22Rv1 (cell line): Measurements from ENCODE around the gene EQTN.

Experiments used
- ZFX ChIP-seq: fragments of 450-650 bp; IDR thresholded peaks from 2 replicates; pipeline ENCODE4 v1.6.1; 2017; ENCODE audit warnings: antibody characterized with exemption, borderline replicate concordance
- TF ChIP-seq, protein P1 (sequence below): fragments of 450-650 bp; IDR thresholded peaks from 2 replicates; pipeline ENCODE4 v1.5.1; 2017; ENCODE audit warnings: mild to moderate bottlenecking

DNA sequence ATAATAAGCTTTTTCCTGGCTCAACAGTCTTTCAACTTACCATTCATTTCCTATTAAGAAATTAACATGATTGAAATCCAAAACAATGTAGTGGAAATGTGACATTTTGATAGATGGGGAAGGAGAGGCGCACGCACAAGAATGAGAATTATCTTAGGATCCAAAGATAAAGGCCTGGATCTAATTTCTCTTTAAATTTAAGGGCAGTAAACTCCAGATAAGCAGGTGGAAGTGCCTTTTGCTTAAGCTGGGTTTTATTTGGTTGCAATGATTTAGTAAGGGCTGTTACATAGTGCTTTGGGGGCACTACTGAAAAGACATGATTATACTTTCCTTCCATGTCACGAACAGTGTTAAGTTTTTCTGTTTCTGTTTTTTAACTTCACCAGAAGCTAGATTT, 17.3 kb downstream of the EQTN start:
- TF ChIP-seq, protein P1, sequence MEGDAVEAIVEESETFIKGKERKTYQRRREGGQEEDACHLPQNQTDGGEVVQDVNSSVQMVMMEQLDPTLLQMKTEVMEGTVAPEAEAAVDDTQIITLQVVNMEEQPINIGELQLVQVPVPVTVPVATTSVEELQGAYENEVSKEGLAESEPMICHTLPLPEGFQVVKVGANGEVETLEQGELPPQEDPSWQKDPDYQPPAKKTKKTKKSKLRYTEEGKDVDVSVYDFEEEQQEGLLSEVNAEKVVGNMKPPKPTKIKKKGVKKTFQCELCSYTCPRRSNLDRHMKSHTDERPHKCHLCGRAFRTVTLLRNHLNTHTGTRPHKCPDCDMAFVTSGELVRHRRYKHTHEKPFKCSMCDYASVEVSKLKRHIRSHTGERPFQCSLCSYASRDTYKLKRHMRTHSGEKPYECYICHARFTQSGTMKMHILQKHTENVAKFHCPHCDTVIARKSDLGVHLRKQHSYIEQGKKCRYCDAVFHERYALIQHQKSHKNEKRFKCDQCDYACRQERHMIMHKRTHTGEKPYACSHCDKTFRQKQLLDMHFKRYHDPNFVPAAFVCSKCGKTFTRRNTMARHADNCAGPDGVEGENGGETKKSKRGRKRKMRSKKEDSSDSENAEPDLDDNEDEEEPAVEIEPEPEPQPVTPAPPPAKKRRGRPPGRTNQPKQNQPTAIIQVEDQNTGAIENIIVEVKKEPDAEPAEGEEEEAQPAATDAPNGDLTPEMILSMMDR: no peak
- no peak for TF ChIP-seq ZFX
